HG02840 (cell line): Measurements from ENCODE around the gene SLC48A1.

Source experiments
- ATAC-seq: cut with Tn5 transposase; IDR thresholded peaks from one replicate; pipeline ENCODE4 v1.9.1; 2021; ENCODE audit warnings: mild to moderate bottlenecking, moderate library complexity, moderate number of reproducible peaks; ENCODE audit not compliant: unreplicated experiment, low FRiP score

SLC48A1 gene

DNA sequence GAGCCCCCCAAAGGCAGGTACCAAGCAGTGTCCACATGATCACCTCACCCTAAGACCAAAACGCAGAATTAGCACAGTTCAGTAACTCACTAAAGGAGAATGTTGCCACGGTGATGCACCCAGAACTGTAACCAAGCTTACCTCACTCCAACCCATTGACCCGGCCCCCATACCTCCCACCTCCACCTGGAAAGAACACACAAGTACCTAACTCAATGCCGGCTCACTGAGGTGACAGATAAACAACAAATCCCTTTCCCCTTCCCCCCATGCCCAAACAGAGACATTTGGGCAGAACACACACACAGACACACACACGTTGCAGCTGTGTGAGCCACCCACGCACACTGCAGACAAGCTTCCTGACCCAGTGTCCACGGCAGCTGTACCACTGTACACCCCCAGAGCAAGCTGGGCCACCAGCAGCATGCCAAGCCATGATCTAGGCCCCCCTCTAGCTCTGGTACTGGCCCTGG is 15.6 kb upstream of the SLC48A1 start:
- no peak for ATAC-seq

DNA sequence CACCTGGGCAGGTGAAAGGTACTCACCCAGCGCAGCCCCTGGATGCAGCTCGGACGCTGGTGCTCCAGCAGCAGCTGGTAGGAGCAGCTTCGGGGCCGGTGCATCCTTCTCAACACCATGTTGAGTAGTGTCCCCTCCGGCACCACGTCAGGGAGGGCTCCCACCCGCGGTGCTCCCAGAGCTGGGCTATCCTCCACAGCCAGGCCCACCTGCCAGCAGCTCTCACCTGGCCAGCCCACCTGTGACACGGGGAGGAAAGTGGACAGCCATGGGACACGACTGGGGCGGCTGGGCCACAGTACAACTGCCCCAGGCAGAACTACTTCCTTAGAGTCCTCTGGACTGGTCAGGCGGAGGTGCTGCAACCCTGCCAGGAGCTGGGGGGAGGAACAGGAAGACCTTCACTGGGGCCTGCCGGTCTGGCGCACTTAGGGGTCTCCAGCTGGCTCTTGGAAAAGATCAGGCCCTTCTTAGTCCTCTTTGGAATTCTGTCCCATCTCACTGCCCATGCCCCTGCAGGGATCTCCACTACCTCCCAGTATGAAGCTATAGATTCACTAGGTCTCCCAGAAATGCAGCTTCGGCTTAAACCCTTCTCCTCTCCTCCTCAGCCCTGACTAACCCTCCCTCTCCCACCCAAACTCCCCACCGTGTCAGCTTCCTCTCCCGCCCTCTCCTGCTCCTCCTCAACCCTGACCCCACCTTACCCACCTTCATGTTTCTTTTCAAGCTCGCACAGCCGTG is 15.0 kb upstream of the SLC48A1 start:
- ATAC-seq, result no peak

DNA sequence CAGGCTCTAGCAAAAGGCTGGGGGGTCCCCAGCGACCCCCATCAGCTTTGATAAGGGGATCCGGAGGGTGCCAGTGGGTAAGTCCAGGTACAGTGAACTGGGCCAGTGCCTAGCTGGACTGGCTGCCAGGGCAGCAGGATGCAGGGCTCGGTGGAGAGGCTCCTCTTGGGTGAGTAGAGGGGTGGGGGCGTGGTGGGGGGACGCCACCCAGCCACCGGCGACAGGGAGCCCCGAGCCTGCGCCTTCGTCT is 14.5 kb upstream of the SLC48A1 start:
- no peak for ATAC-seq

DNA sequence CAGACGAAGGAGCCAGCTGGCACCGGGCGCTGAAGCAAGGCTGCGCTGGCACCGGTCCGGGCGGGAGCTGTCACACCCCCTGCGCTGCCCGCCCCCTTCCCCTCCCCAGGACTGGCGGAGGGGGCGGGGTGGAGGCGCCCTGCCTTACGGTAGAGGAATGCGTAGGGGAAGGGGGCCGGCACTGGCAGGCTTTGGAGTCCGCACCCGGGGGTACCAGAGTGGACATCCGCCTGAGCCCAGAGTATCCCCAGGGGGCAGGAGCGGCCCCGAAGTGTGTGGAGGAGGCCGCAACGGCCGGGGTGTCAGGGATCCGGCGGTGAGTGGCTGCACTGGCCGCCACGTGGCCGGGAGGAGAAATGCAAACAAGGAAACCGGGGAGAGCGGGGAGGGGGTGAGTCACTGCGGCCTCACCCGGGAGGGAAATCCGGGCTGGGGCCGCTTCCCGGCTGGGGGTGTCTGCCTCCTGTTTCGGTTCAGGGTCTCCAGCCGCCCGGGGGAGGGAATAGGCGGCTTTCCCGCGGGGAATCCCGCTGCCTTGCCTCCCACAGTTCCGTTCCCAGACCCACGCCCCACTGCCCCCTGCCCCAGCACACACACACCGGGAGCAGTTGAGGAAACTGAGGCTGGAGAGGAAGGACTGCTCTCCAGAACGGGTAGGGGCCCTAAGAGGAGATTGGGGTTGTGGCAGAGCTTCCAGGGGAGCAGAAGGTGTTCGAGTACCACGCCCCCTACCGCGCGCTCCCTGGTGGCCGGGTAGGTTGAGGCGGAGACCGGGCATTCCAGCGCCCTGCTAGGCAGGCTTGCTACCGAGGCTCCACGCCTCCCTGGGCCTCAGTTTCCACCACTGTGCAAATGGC is 14.0 kb upstream of the SLC48A1 start, which contains the start of gene RAPGEF3:
RAPGEF3 (minus strand) TSS at position 47 of the 857 bp plus-strand sequence. CDS start 324 bp downstream, outside the sequence.
- ATAC-seq, result peak; percentile 68

- ATAC-seq, result no peak
Measured at GRCh38 chr12:47762850-47763465, 10.1 kb upstream of the SLC48A1 start.

- ATAC-seq, result no peak
Measured at GRCh38 chr12:47763481-47764346, 9.3 kb upstream of the SLC48A1 start.

GRCh38 chr12:47766502-47767215 is 6.4 kb upstream of the SLC48A1 start:
- ATAC-seq, result no peak

DNA sequence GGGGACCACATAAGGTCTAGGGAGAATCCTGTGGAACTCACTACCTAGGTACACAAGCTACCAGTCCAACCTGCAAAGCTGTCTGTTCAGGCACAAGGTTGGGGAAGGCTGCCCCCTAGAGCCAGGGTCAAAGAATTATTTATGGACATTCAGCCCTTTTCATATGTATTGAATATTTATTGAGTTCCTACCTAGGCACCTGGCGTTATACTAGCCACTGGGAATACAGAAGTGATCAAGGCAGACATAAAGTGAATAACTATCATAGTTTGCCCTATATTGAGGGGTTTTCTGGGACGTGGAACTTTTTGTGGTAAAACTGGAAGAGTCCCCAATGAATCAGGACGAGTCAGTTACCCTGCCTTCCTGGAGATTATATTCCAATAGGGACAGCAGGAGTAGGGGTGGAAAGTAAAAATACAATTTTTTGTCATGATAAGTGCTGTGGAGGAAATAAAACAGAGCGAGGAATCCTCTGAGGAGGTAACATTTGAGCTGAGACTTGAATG is 5.8 kb upstream of the SLC48A1 start:
- no peak for ATAC-seq

DNA sequence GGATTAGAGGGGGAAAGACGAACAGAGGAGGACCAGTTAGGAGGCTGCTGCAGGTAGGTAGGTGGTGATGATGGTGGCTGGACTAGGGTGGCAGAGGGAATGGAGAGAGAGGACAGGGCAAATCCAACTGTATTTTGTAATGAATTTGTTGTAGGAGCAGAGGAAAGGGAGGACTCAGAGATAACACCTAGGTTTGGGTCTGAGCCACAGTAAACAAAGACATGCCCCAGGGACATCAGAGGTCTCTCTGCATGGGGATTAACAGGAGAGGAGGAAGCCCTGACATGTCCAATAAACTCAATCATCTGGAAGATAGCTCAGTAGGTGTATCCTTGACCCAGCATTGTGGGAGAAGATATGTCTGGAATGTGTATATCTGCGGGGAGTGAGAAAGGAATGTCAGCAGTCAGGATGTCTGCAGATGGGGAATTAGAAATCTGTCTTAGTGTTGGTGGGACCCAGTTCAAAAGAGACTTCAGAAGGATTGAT is 4.7 kb upstream of the SLC48A1 start:
- no peak for ATAC-seq

GRCh38 chr12:47769234-47770085 is 3.6 kb upstream of the SLC48A1 start:
- no peak for ATAC-seq

GRCh38 chr12:47770086-47770726 is 2.8 kb upstream of the SLC48A1 start:
- ATAC-seq, result no peak

- ATAC-seq, result no peak
Measured at GRCh38 chr12:47771304-47771703, 1.7 kb upstream of the SLC48A1 start.

DNA sequence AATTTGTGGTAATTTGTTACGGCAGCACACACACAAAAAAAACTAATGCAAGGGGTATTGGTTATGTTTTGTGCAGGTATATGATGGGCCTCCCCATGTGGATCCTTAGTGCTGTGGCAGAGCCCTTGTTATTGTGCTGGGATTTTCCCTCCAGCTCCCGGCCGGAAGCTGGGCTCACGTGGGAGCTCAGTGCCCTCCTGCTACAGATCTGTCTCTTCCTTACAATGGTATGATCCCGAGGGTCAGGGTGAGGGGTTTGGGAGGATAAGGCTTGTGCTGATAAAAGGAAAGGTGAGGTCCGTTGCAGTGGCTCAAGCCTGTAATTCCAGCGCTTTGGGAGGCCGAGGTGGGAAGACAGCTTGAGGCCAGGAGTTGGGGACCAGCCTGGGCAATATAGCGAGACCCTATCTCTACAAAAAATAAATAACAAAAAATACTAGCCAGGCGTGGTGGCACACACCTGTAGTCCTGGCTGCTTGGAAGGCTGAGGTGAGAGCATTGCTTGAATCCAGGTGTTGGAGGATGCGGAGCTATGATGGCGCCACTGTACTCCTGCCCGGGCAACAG is 861 bp upstream of the SLC48A1 start:
- ATAC-seq, result no peak

DNA sequence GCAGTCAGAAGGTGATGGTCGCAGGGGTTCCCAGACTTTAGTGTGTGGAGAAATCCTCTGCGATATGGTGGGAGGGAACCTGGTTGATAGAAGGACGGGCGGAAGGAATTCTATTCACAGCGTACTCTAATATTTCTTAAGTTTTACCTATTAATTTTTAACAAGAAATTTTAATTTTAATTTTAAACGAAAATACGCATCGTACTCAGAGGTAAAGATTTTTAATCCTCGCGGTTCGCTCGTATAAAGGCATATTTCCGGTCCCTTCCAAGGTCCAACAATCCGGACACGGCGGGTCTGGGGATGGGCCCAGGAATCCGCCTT is 338 bp upstream of the SLC48A1 start:
- no peak for ATAC-seq

GRCh38 chr12:47773858-47774580 is 981 bp downstream of the SLC48A1 start:
- no peak for ATAC-seq

- ATAC-seq, result no peak
Measured at GRCh38 chr12:47774663-47775062, 1.6 kb downstream of the SLC48A1 start.
